SK-N-SH treated with all-trans-retinoic acid at 6 μM for 48 hours (cell line): Measurements from ENCODE around the gene BFSP2.

Experiments used
- ATAC-seq: fragments of 200-7000 bp; cut with Tn5 transposase; 3 replicates; pipeline ENCODE4 v1.9.1; 2020; ENCODE audit warnings: mild to moderate bottlenecking, moderate library complexity
- ARNTL ChIP-seq: fragments of 450-650 bp; formaldehyde crosslinking; IDR thresholded peaks from 2 replicates; pipeline ENCODE4 v1.5.0; 2020; ENCODE audit warnings: low read depth, mild to moderate bottlenecking, moderate library complexity, borderline replicate concordance
- BACH2 ChIP-seq: fragments of 250-450 bp; sonication (Bioruptor Pico); IDR thresholded peaks from 2 replicates; pipeline ENCODE4 v1.9.0; 2021; ENCODE audit warnings: mild to moderate bottlenecking, borderline replicate concordance
- CSDC2 ChIP-seq: fragments of 250-450 bp; sonication (Bioruptor Pico); IDR thresholded peaks from 2 replicates; pipeline ENCODE4 v1.5.0; 2020; ENCODE audit warnings: mild to moderate bottlenecking, moderate library complexity
- CSRNP3 ChIP-seq: fragments of 250-450 bp; sonication (Bioruptor Pico); IDR thresholded peaks from 2 replicates; pipeline ENCODE4 v1.5.1; 2021; ENCODE audit warnings: mild to moderate bottlenecking, moderate library complexity
- GLIS3 ChIP-seq: fragments of 250-450 bp; sonication (Bioruptor Pico); IDR thresholded peaks from 2 replicates; pipeline ENCODE4 v1.5.0; 2020; ENCODE audit warnings: mild to moderate bottlenecking, moderate library complexity
- ISL1 ChIP-seq: fragments of 250-450 bp; sonication (Bioruptor Pico); IDR thresholded peaks from 2 replicates; pipeline ENCODE4 v2.1.2; 2022; ENCODE audit warnings: mild to moderate bottlenecking, moderate library complexity
- OSR1 ChIP-seq: fragments of 250-450 bp; sonication (Bioruptor Pico); IDR thresholded peaks from 2 replicates; pipeline ENCODE4 v1.8.0; 2022; ENCODE audit warnings: moderate library complexity, mild to moderate bottlenecking, inconsistent platforms
- POU6F1 ChIP-seq: fragments of 250-450 bp; sonication (Bioruptor Pico); IDR thresholded peaks from 2 replicates; pipeline ENCODE4 v1.8.0; 2021; ENCODE audit warnings: low read depth, mild to moderate bottlenecking, moderate library complexity, borderline replicate concordance
- PPARA ChIP-seq: fragments of 250-450 bp; sonication (Bioruptor Pico); IDR thresholded peaks from 2 replicates; pipeline ENCODE4 v1.5.0; 2020; ENCODE audit warnings: mild to moderate bottlenecking, borderline replicate concordance
- RARB ChIP-seq: fragments of 250-450 bp; sonication (Bioruptor Pico); IDR thresholded peaks from 2 replicates; pipeline ENCODE4 v1.8.0; 2021; ENCODE audit warnings: mild to moderate bottlenecking, moderate library complexity
- SNAI2 ChIP-seq: fragments of 250-450 bp; sonication (Bioruptor Pico); IDR thresholded peaks from 2 replicates; pipeline ENCODE4 v1.5.0; 2020; ENCODE audit warnings: mild to moderate bottlenecking, moderate library complexity
- TCF4 ChIP-seq: fragments of 250-450 bp; sonication (Bioruptor Pico); IDR thresholded peaks from 2 replicates; pipeline ENCODE4 v1.8.0; 2021; ENCODE audit warnings: mild to moderate bottlenecking, moderate library complexity, borderline replicate concordance
- TOX ChIP-seq: fragments of 250-450 bp; sonication (Bioruptor Pico); IDR thresholded peaks from 2 replicates; pipeline ENCODE4 v1.8.0; 2021; ENCODE audit warnings: mild to moderate bottlenecking, moderate library complexity, borderline replicate concordance
- TSHZ2 ChIP-seq: fragments of 250-450 bp; sonication (Bioruptor Pico); IDR thresholded peaks from 2 replicates; pipeline ENCODE4 v1.5.0; 2020; ENCODE audit warnings: mild to moderate bottlenecking, moderate library complexity
- ZC3H10 ChIP-seq: fragments of 250-450 bp; sonication (Bioruptor Pico); IDR thresholded peaks from 2 replicates; pipeline ENCODE4 v1.5.1; 2021; ENCODE audit warnings: mild to moderate bottlenecking, moderate library complexity
- ZFP3 ChIP-seq: fragments of 250-450 bp; sonication (Bioruptor Pico); IDR thresholded peaks from 2 replicates; pipeline ENCODE4 v1.5.0; 2020; ENCODE audit warnings: mild to moderate bottlenecking, moderate library complexity
- ZFP30 ChIP-seq: fragments of 450-650 bp; formaldehyde crosslinking; IDR thresholded peaks from 2 replicates; pipeline ENCODE4 v1.5.0; 2022; ENCODE audit warnings: mild to moderate bottlenecking, moderate library complexity
- ZNF565 ChIP-seq: fragments of 450-650 bp; formaldehyde crosslinking; conservative IDR thresholded peaks from 2 replicates; pipeline ENCODE4 v1.5.0; 2020; ENCODE audit warnings: low read depth, mild to moderate bottlenecking, moderate library complexity
- ZNF70 ChIP-seq: fragments of 450-650 bp; formaldehyde crosslinking; IDR thresholded peaks from 2 replicates; pipeline ENCODE4 v1.5.0; 2020; ENCODE audit warnings: mild to moderate bottlenecking, moderate library complexity
- ZNF8 ChIP-seq: fragments of 450-650 bp; formaldehyde crosslinking; IDR thresholded peaks from 2 replicates; pipeline ENCODE4 v1.5.0; 2020; ENCODE audit warnings: mild to moderate bottlenecking, moderate library complexity
- TF ChIP-seq, protein P1 (sequence below): fragments of 250-450 bp; sonication (Bioruptor Pico); IDR thresholded peaks from 2 replicates; pipeline ENCODE4 v1.8.0; 2020; ENCODE audit warnings: mild to moderate bottlenecking, moderate library complexity, borderline replicate concordance
- TF ChIP-seq, protein P2 (sequence below): fragments of 250-450 bp; sonication (Bioruptor Pico); IDR thresholded peaks from 2 replicates; pipeline ENCODE4 v1.5.1; 2020; ENCODE audit warnings: low read depth, mild to moderate bottlenecking, moderate library complexity

The BFSP2 gene

GRCh38 chr3:133413161-133414020, 13.5 kb downstream of the BFSP2 start (continued):
- no peak for TF ChIP-seq POU6F1 (CRISPR knock-in tag)

DNA sequence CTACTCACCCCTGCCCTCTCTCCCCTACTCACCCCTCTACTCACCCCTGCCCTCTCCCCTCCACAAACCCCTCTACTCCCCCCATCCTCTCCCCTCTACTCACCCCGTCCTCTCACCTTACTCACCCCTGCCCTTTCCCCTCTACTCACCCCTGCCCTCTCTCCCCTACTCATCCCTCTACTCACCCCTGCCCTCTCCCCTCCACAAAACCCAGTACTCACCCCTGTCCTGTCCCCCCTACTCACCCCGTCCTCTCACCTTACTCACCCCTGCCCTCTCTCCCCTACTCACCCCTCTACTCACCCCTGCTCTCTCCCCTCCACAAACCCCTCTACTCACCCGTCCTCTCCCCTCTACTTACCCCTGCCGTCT, 14.2 kb downstream of the BFSP2 start:
- no peak for TF ChIP-seq ZNF8 (CRISPR knock-in tag)
- TF ChIP-seq GLIS3 = no peak
- TF ChIP-seq ZC3H10 = no peak
- TF ChIP-seq ARNTL = no peak
- TF ChIP-seq SNAI2 (CRISPR knock-in tag) = no peak
- no peak for TF ChIP-seq RARB (CRISPR knock-in tag)
- no peak for TF ChIP-seq TSHZ2
- no peak for TF ChIP-seq ZNF565 (CRISPR knock-in tag)
- TF ChIP-seq, protein P1, sequence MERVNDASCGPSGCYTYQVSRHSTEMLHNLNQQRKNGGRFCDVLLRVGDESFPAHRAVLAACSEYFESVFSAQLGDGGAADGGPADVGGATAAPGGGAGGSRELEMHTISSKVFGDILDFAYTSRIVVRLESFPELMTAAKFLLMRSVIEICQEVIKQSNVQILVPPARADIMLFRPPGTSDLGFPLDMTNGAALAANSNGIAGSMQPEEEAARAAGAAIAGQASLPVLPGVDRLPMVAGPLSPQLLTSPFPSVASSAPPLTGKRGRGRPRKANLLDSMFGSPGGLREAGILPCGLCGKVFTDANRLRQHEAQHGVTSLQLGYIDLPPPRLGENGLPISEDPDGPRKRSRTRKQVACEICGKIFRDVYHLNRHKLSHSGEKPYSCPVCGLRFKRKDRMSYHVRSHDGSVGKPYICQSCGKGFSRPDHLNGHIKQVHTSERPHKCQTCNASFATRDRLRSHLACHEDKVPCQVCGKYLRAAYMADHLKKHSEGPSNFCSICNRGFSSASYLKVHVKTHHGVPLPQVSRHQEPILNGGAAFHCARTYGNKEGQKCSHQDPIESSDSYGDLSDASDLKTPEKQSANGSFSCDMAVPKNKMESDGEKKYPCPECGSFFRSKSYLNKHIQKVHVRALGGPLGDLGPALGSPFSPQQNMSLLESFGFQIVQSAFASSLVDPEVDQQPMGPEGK (CRISPR knock-in tag) = no peak
- no peak for TF ChIP-seq OSR1 (CRISPR knock-in tag)
- TF ChIP-seq ZNF70 (CRISPR knock-in tag) = no peak
- TF ChIP-seq, protein P2, sequence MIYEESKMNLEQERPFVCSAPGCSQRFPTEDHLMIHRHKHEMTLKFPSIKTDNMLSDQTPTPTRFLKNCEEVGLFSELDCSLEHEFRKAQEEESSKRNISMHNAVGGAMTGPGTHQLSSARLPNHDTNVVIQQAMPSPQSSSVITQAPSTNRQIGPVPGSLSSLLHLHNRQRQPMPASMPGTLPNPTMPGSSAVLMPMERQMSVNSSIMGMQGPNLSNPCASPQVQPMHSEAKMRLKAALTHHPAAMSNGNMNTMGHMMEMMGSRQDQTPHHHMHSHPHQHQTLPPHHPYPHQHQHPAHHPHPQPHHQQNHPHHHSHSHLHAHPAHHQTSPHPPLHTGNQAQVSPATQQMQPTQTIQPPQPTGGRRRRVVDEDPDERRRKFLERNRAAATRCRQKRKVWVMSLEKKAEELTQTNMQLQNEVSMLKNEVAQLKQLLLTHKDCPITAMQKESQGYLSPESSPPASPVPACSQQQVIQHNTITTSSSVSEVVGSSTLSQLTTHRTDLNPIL (CRISPR knock-in tag) = no peak
- TF ChIP-seq TCF4 (CRISPR knock-in tag) = no peak
- no peak for TF ChIP-seq PPARA (CRISPR knock-in tag)
- no peak for TF ChIP-seq ZFP3 (CRISPR knock-in tag)
- no peak for TF ChIP-seq ZFP30 (CRISPR knock-in tag)
- no peak for TF ChIP-seq ISL1 (CRISPR knock-in tag)
- TF ChIP-seq CSRNP3 (CRISPR knock-in tag) = no peak
- TF ChIP-seq BACH2 (CRISPR knock-in tag) = no peak
- TF ChIP-seq CSDC2 = no peak
- ATAC-seq = no peak

GRCh38 chr3:133418361-133418760, 18.5 kb downstream of the BFSP2 start:
- ATAC-seq = no peak
- no peak for TF ChIP-seq ZC3H10
- no peak for TF ChIP-seq BACH2 (CRISPR knock-in tag)
- no peak for TF ChIP-seq SNAI2 (CRISPR knock-in tag)
- TF ChIP-seq PPARA (CRISPR knock-in tag) = no peak
- TF ChIP-seq GLIS3 = no peak
- TF ChIP-seq TOX = no peak
- TF ChIP-seq OSR1 (CRISPR knock-in tag) = no peak
- no peak for TF ChIP-seq TCF4 (CRISPR knock-in tag)
- no peak for TF ChIP-seq ZNF70 (CRISPR knock-in tag)
- no peak for TF ChIP-seq ISL1 (CRISPR knock-in tag)
- no peak for TF ChIP-seq CSRNP3 (CRISPR knock-in tag)
